PC-9 (cell line): ENCODE measurements around the gene USF3. TPM values are rescaled to one million over a fixed set of nuclear protein-coding genes. Genes with fewer than 3 reads are reported as not detected.

Source experiments
- BruUV-seq: library from RNA; stranded (reverse); fragments of 400-500 nt; replicated peaks from 2 replicates; lab custom pipeline; 2021; lab: Mats Ljungman, UMichigan
- CTCF ChIA-PET: fragments of 300-600 bp; sonication (Branson Sonifier 250); formaldehyde crosslinking; loops from one replicate; lab custom pipeline; 2022; ENCODE audit warnings: antibody characterized with exemption; lab: Charles Lee
- POLR2A ChIA-PET: fragments of 300-600 bp; sonication (Branson Sonifier 250); formaldehyde crosslinking; loops from one replicate; lab custom pipeline; 2022; ENCODE audit warnings: antibody characterized with exemption; ENCODE audit not compliant: unreplicated experiment; lab: Charles Lee
- DNase-seq, 2 experiments: peaks; one replicate each; pipeline versions ENCODE4 v3.0.0 to v3.0.0-alpha.2; 2015 to 2022; ENCODE audit warnings: mixed read lengths in 1 of 2
- H2AFZ ChIP-seq: fragments of 200-600 bp; sonication (generic); 2 replicates; pipeline ENCODE4 v1.8.1; 2017; ENCODE audit warnings: antibody characterized with exemption
- H3F3A ChIP-seq: fragments of 200-600 bp; sonication (generic); 2 replicates; pipeline ENCODE4 v1.8.1; 2017; ENCODE audit warnings: antibody characterized with exemption, mild to moderate bottlenecking, low read depth; ENCODE audit not compliant: insufficient read depth
- H3K27ac ChIP-seq: fragments of 200-600 bp; sonication (generic); 2 replicates; pipeline ENCODE4 v1.6.1; 2016; ENCODE audit warnings: mixed run types
- H3K27me3 ChIP-seq: fragments of 200-600 bp; sonication (generic); 2 replicates; pipeline ENCODE4 v1.6.1; 2016; ENCODE audit warnings: low read depth, mixed run types; ENCODE audit not compliant: insufficient read depth
- H3K36me3 ChIP-seq: fragments of 200-600 bp; sonication (generic); 2 replicates; pipeline ENCODE4 v1.6.1; 2016; ENCODE audit warnings: low read depth, mixed run types
- H3K4me1 ChIP-seq: fragments of 200-600 bp; sonication (generic); replicated peaks from 2 replicates; pipeline ENCODE4 v1.6.1; 2016; ENCODE audit warnings: mixed run types; ENCODE audit not compliant: insufficient read depth
- H3K4me2 ChIP-seq: fragments of 200-600 bp; sonication (generic); 2 replicates; pipeline ENCODE4 v1.6.1; 2017; ENCODE audit warnings: mixed run types
- H3K4me3 ChIP-seq: fragments of 200-600 bp; sonication (generic); 2 replicates; pipeline ENCODE4 v1.6.1; 2016; ENCODE audit warnings: mixed run types
- H3K79me2 ChIP-seq: fragments of 200-600 bp; sonication (generic); 2 replicates; pipeline ENCODE4 v1.6.1; 2017; ENCODE audit warnings: low read depth, mixed run types
- H3K9me2 ChIP-seq: fragments of 200-600 bp; sonication (generic); 2 replicates; pipeline ENCODE4 v1.8.1; 2017; ENCODE audit warnings: mild to moderate bottlenecking; ENCODE audit not compliant: insufficient read depth
- H3K9me3 ChIP-seq: fragments of 200-600 bp; sonication (generic); 2 replicates; pipeline ENCODE4 v1.8.1; 2016; ENCODE audit warnings: low read depth; ENCODE audit not compliant: insufficient read depth
- H4K20me1 ChIP-seq: fragments of 200-600 bp; sonication (generic); 2 replicates; pipeline ENCODE4 v1.8.1; 2017; ENCODE audit not compliant: insufficient read depth
- EZH2 ChIP-seq: fragments of 200-600 bp; sonication (generic); IDR thresholded peaks from 2 replicates; pipeline ENCODE4 v1.8.0; 2017; ENCODE audit warnings: antibody characterized with exemption, low read depth
- intact Hi-C: fragments of 100-400 bp; cut with micrococcal nuclease; formaldehyde crosslinking; loops from one replicate; pipeline ENCODE4 v1.10.0; 2022; ENCODE audit not compliant: unreplicated experiment
- total RNA-seq: library from RNA; stranded (reverse); gene quantifications from 2 replicates; pipeline ENCODE4 v1.2.3, GENCODE V29; 2021
- TF ChIP-seq, protein P1 (sequence below): fragments of 200-600 bp; sonication (generic); conservative IDR thresholded peaks from 2 replicates; pipeline ENCODE4 v1.6.1; 2017; ENCODE audit warnings: mixed run types, antibody characterized with exemption, mild to moderate bottlenecking, moderate library complexity

USF3 gene
- total RNA-seq, 1 experiment from 2014 or later, result 12.8 TPM

DNA sequence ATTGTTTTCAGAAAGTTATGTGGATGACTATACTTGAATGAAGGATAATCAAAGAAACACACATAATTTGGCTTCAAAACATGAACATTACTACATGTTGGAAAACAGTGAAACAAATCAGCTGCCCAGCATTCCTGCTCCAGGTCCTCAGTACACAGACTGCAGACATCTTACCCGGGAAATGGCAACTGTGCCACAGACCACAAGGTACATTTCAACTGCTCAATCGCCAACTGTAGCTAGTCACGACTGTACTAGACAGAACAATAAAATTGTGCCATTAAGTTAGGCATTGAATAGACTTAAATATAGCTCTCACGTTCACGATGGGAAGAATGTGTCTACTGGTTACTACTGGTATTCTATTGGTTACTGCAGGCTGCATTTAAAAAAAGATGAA is 44.6 kb upstream of the USF3 start:
- no peaks in the 10 kb centered on the region for H3K27me3 ChIP-seq
- peaks cover 20% of the 10 kb centered on the region for H3F3A ChIP-seq
- no peak overlapping the region for H3K4me3 ChIP-seq
- TF ChIP-seq, protein P1, sequence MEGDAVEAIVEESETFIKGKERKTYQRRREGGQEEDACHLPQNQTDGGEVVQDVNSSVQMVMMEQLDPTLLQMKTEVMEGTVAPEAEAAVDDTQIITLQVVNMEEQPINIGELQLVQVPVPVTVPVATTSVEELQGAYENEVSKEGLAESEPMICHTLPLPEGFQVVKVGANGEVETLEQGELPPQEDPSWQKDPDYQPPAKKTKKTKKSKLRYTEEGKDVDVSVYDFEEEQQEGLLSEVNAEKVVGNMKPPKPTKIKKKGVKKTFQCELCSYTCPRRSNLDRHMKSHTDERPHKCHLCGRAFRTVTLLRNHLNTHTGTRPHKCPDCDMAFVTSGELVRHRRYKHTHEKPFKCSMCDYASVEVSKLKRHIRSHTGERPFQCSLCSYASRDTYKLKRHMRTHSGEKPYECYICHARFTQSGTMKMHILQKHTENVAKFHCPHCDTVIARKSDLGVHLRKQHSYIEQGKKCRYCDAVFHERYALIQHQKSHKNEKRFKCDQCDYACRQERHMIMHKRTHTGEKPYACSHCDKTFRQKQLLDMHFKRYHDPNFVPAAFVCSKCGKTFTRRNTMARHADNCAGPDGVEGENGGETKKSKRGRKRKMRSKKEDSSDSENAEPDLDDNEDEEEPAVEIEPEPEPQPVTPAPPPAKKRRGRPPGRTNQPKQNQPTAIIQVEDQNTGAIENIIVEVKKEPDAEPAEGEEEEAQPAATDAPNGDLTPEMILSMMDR, result no peak
- no peak for TF ChIP-seq EZH2
- intact Hi-C loops, result no loop called here
- H2AFZ ChIP-seq, result no peak overlapping the region
- H3K79me2 ChIP-seq, result peaks cover 99% of the 10 kb centered on the region
- no peaks in the 10 kb centered on the region for H3K9me3 ChIP-seq
- DNase-seq, result no peak
- H3K27ac ChIP-seq, result peak overlapping the region; percentile 35
- CTCF ChIA-PET, result no interaction called here
- H3K4me2 ChIP-seq, result peak overlapping the region; percentile 32; the same call in 1 of the 2 replicates
- no TSS peak for BruUV-seq
- peaks cover 49% of the 10 kb centered on the region for H3K4me1 ChIP-seq
- POLR2A ChIA-PET, result no interaction called here
- peaks cover 82% of the 10 kb centered on the region for H4K20me1 ChIP-seq
- no peaks in the 10 kb centered on the region for H3K9me2 ChIP-seq
- H3K36me3 ChIP-seq, result no peaks in the 10 kb centered on the region; the same call in 1 of the 2 replicates

DNA sequence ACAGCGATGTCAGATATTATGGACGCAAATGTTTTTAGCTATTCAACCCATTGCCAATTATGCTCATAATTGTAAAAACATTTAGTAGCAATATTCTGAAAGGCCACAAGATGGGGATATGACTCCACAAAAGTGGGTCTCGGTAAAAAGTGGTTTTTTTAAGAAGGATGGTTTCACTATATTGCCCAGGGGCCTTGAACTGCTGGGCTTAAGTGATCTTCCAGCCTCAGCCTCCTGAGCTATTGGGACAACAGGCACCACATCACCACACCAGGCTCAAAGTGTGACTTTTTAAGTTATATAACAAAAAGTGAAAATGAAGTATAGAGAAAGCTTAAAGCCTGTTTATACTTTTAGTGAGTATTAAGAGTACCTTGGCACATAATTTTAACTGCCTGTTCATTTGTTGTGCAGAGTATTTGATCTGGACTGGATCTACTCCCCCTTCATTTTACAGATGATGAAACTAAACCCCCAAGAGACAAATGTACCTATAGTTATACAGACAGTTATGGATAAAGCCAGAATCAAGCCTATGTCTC is 40.2 kb upstream of the USF3 start:
- Histone ChIP-seq H3K27ac (peak overlapping the region; percentile 20; the same call in 1 of the 2 replicates), H3K27me3 (no peaks in the 10 kb centered on the region), H3F3A (peaks cover 19% of the 10 kb centered on the region), H3K79me2 (peaks cover 99% of the 10 kb centered on the region), H3K9me3 (no peaks in the 10 kb centered on the region), H3K36me3 (no peaks in the 10 kb centered on the region), H2AFZ (no peak overlapping the region), H3K4me3 (no peak overlapping the region), H3K4me1 (peaks cover 19% of the 10 kb centered on the region; the same call in 1 of the 2 replicates), H4K20me1 (peaks cover 94% of the 10 kb centered on the region), H3K9me2 (no peaks in the 10 kb centered on the region), H3K4me2 (0 out of 2 replicates have a peak overlapping the region, but pooled peaks have one; percentile 9)
- intact Hi-C loops, result loop anchor here (2.0 to 5.0 kb wide), 3 partner anchors 102 to 416 kb away; partner anchors contain the start of gene GRAMD1C
- peak; percentile 15 to 38 for DNase-seq
- POLR2A ChIA-PET, result interaction anchor here (0.6 to 0.7 kb wide), 2 partner anchors 9 to 390 kb away, joined by 3 read pairs; no protein-coding TSS in a partner anchor
- BruUV-seq, result no TSS peak
- CTCF ChIA-PET, result interaction anchor here (0.6 to 1.8 kb wide), 4 partner anchors 9 to 239 kb away, joined by 4 to 11 read pairs (median 8); partner anchors contain the start of gene NAA50
- TF ChIP-seq EZH2, result no peak
- TF ChIP-seq, protein P1, result peak; percentile 79

DNA sequence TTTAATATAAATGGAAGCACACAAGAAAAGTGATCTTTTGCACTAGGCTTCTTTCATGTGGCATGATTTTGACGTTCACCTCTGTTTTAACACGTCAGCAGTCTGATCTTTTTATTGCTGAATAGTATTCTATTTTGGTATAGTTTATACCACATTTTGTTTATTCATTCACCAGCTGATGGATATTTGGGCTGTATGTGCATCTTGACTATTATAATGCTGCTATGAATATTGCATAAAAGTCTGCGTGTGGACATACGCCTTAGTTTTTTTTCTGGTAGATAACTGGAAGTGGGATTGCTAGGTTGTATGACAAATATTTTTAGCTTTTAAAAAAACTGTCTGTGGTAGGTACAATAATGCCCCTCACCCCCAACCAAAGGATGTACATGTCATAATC is 35.3 kb upstream of the USF3 start:
- Histone ChIP-seq H4K20me1 (peaks cover 95% of the 10 kb centered on the region), H2AFZ (no peak overlapping the region), H3K79me2 (peaks cover 99% of the 10 kb centered on the region), H3F3A (peaks cover 11% of the 10 kb centered on the region), H3K4me2 (no peak overlapping the region), H3K9me2 (no peaks in the 10 kb centered on the region), H3K27me3 (no peaks in the 10 kb centered on the region), H3K4me1 (no peaks in the 10 kb centered on the region), H3K27ac (no peak overlapping the region), H3K9me3 (no peaks in the 10 kb centered on the region), H3K36me3 (peaks cover 6% of the 10 kb centered on the region; the same call in 1 of the 2 replicates), H3K4me3 (no peak overlapping the region)
- CTCF ChIA-PET, result no interaction called here
- BruUV-seq, result no TSS peak
- intact Hi-C loops, result no loop called here
- POLR2A ChIA-PET, result interaction anchor here (0.7 kb wide), 1 partner anchor 21 kb away, joined by 4 read pairs; no protein-coding TSS in a partner anchor
- DNase-seq, result no peak
- TF ChIP-seq, protein P1, result no peak
- TF ChIP-seq EZH2, result no peak
